Measurements from ENCODE around the gene VPS4B.

VPS4B gene

GRCh38 chr18:63367053-63367953 lies 55.0 kb downstream of the VPS4B start, which contains the start of gene KDSR (continued):
- peak; percentile 55; the same call in 1 of the 2 replicates for TF ChIP-seq ZNF513 (tag by site-specific recombination; IDR thresholded peaks at IDR 0.05)
- 0 out of 2 replicates have a peak, but pooled peaks have one; percentile 13 for TF ChIP-seq ZNF549 (tag by site-specific recombination; IDR thresholded peaks at IDR 0.05)
- no peak for TF ChIP-seq ZNF174 (tag by site-specific recombination; IDR thresholded peaks at IDR 0.05)
- TF ChIP-seq ZNF830 (tag by site-specific recombination; IDR thresholded peaks at IDR 0.05; ENCODE audit: low read depth) = no peak
- TF ChIP-seq ZNF792 (tag by site-specific recombination; IDR thresholded peaks at IDR 0.05) = no peak
- no peak for TF ChIP-seq ZNF548 (tag by site-specific recombination; IDR thresholded peaks at IDR 0.05)

GRCh38 chr18:63366213-63367052 lies 55.8 kb downstream of the VPS4B start:
- peak overlapping the region; percentile 74 for H3K4me3 ChIP-seq (ENCODE audit: low read depth, low read length)
- POLR2A ChIA-PET = interaction anchor here (0.7 to 2.2 kb wide), 10 partner anchors 10 to 86 kb away, joined by 3 to 29 read pairs (median 5); partner anchors contain the start of gene VPS4B
- peak overlapping the region; percentile 95 for H3K27ac ChIP-seq (ENCODE audit: extremely low read depth, low read depth, low read length)
- peaks cover 10 to 11% of the 10 kb centered on the region in 2 experiments for H3K36me3 ChIP-seq (ENCODE audit: control insufficient read depth in 2 of 2, insufficient read depth in 1 of 2, low read length in 2 of 2)
- H3K4me1 ChIP-seq (ENCODE audit: control insufficient read depth, insufficient read depth, low read length) = peaks cover 7% of the 10 kb centered on the region; the same call in 1 of the 2 replicates
- CTCF ChIA-PET = interaction anchor here (0.9 to 3.7 kb wide), 5 partner anchors 25 to 349 kb away, joined by 3 to 22 read pairs (median 4); no protein-coding TSS in a partner anchor
- no peaks in the 10 kb centered on the region for H3K9me3 ChIP-seq (ENCODE audit: control insufficient read depth, insufficient read depth, low read depth, low read length)
- TF ChIP-seq SP7 (tag by site-specific recombination; IDR thresholded peaks at IDR 0.05) (peak; percentile 38; the same call in 1 of the 2 replicates), ZNF600 (tag by site-specific recombination; IDR thresholded peaks at IDR 0.05) (peak; percentile 80), SCRT2 (tag by site-specific recombination; IDR thresholded peaks at IDR 0.05) (peak; percentile 87), ZNF76 (tag by site-specific recombination; IDR thresholded peaks at IDR 0.05; ENCODE audit: borderline replicate concordance, low read depth) (peak; percentile 35; the same call in 1 of the 2 replicates), ZNF768 (tag by site-specific recombination; IDR thresholded peaks at IDR 0.05) (peak; percentile 25; the same call in 1 of the 2 replicates), ZNF121 (tag by site-specific recombination; IDR thresholded peaks at IDR 0.05) (peak; percentile 6), CTCF (tag by site-specific recombination; IDR thresholded peaks at IDR 0.05) (no peak; the same call in 1 of the 2 replicates), ZBTB11 (tag by site-specific recombination; conservative IDR thresholded peaks at IDR 0.05; ENCODE audit: low read depth) (0 out of 2 replicates have a peak, but pooled peaks have one; percentile 18), ZIC2 (tag by site-specific recombination; IDR thresholded peaks at IDR 0.05) (peak; percentile 57), ZNF266 (tag by site-specific recombination; IDR thresholded peaks at IDR 0.05; ENCODE audit: low read depth) (no peak), ZNF626 (tag by site-specific recombination; IDR thresholded peaks at IDR 0.05) (no peak), GLIS1 (tag by site-specific recombination; IDR thresholded peaks at IDR 0.05) (no peak), ZBTB20 (tag by site-specific recombination; IDR thresholded peaks at IDR 0.05) (peak; percentile 96), ZNF24 (tag by site-specific recombination; IDR thresholded peaks at IDR 0.05) (no peak), ZNF777 (tag by site-specific recombination; IDR thresholded peaks at IDR 0.05; ENCODE audit: borderline replicate concordance) (0 out of 2 replicates have a peak, but pooled peaks have one; percentile 7), ZFP37 (tag by site-specific recombination; IDR thresholded peaks at IDR 0.05) (peak; percentile 69), ZNF214 (tag by site-specific recombination; IDR thresholded peaks at IDR 0.05; ENCODE audit: borderline replicate concordance) (no peak), RBAK (tag by site-specific recombination; IDR thresholded peaks at IDR 0.05) (0 out of 2 replicates have a peak, but pooled peaks have one; percentile 23), SP3 (tag by site-specific recombination; IDR thresholded peaks at IDR 0.05) (0 out of 2 replicates have a peak, but pooled peaks have one; percentile 13), ZNF341 (tag by site-specific recombination; IDR thresholded peaks at IDR 0.05; ENCODE audit: low read depth) (peak; percentile 89), ZNF629 (tag by site-specific recombination; IDR thresholded peaks at IDR 0.05) (0 out of 2 replicates have a peak, but pooled peaks have one; percentile 17), ZBTB48 (tag by site-specific recombination; IDR thresholded peaks at IDR 0.05) (0 out of 2 replicates have a peak, but pooled peaks have one; percentile 7)

All from HEK293 (cell line).